Measurements from ENCODE around the gene SPRY2.

The SPRY2 gene

DNA sequence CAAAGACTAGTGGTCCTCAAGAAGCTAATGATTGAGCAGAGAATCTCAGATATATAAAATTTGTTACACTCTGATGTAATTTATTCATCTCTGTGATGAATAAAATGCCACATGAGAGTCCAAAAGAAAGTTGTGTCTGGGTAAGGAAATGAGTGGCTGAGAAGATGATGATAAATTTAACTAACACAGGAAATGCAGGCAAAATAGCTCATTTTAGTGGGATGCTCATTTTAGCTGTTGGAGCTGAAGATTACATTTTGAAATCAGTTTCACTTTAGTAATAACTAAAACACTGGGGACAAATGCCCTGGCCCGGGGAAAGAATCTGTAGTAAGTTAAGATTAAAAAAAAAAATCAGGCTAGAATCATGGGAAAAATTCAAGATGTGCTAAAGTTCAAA is 35.2 kb downstream of the SPRY2 start:
- Histone ChIP-seq H3K9me3 (replicated peaks in 1 of 11) (peaks cover 0 to 16% (median 11%) of the 10 kb centered on the region in 11 experiments; a peak in 15 of 22 replicates), H3K27me3 (no peaks in the 10 kb centered on the region), H3K4me2 (peak overlapping the region; percentile 49 to 80 (median 69); a peak in 21 of 22 replicates), H3K4me1 (peaks cover 29 to 52% (median 44%) of the 10 kb centered on the region in 10 experiments), H3K27ac (peak overlapping the region in 9 of 11 experiments; percentile 2 to 57 (median 45); a peak in 13 of 22 replicates), H4K20me1 (no peaks in the 10 kb centered on the region), H3K4me3 (peak overlapping the region in 8 of 10 experiments; percentile 9 to 57 (median 42); a peak in 8 of 20 replicates), H3K9ac (peak overlapping the region in 9 of 11 experiments; percentile 14 to 52 (median 45); a peak in 13 of 22 replicates), H3K36me3 (no peaks in the 10 kb centered on the region; a peak in 1 of 22 replicates)
- no peak for TF ChIP-seq Cebpa-rat (IDR thresholded peaks at IDR 0.05)

DNA sequence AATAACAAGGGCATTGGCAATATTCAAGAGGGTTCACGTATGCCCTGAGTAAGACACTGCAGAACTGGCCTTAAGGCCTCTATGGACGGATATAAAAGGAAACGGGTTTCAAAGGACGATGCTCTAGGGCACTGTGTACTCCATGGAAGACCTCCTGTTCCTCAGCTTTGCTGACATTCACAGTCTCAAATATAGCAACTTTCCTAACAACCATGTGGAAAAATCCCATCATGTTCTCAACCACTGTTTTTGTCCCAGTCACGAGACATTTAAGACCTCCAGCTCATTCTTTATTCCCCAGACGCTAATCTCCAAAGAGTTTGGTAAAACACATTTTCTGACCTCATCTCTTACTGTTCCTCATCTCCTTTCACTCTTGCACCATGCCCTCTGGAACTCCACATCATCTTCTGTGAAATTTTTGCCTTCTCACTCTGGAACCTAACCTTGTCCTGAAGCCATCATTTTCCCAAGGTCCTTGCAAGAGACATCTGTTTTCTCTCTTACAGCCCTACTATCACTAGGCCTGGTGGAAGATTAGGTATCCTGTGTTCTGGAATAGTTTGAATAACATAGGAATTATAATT is 37.6 kb downstream of the SPRY2 start:
- TF ChIP-seq Cebpa-rat (IDR thresholded peaks at IDR 0.05), result no peak
- Histone ChIP-seq H3K36me3 (no peaks in the 10 kb centered on the region; a peak in 1 of 22 replicates), H3K9ac (no peak overlapping the region), H3K4me3 (no peak overlapping the region), H3K27ac (no peak overlapping the region), H4K20me1 (no peaks in the 10 kb centered on the region), H3K4me2 (no peak overlapping the region), H3K4me1 (peaks cover 30 to 39% (median 35%) of the 10 kb centered on the region in 10 experiments), H3K9me3 (replicated peaks in 1 of 11) (peaks cover 0 to 14% (median 10%) of the 10 kb centered on the region in 11 experiments; a peak in 15 of 22 replicates), H3K27me3 (no peaks in the 10 kb centered on the region)

DNA sequence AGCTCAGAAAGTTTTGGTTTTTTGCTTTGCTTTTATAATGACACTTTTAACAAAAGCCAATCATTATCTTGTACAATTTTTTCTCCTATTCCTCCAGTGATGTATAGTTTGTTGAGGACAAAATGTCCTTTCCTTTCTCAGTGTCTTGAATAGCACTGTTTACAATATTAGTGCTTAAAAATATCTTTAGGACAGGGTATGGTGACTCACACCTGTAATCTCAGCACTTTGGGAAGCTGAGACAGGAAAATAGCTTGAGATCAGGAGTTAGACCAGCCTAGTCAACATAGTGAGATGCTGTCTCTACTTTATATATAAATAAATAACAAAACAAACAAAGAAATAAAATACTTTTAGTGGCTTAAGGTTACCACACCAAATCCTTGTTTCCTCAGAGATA is 41.9 kb downstream of the SPRY2 start:
- peaks cover 0 to 14% (median 10%) of the 10 kb centered on the region in 11 experiments; a peak in 15 of 22 replicates for H3K9me3 ChIP-seq (replicated peaks in 1 of 11)
- H3K4me2 ChIP-seq, result no peak overlapping the region; a peak in 1 of 22 replicates
- no peak overlapping the region for H3K4me3 ChIP-seq
- H3K36me3 ChIP-seq, result no peaks in the 10 kb centered on the region; a peak in 1 of 22 replicates
- no peaks in the 10 kb centered on the region for H4K20me1 ChIP-seq
- no peaks in the 10 kb centered on the region for H3K27me3 ChIP-seq
- TF ChIP-seq Cebpa-rat (IDR thresholded peaks at IDR 0.05), result no peak
- no peak overlapping the region for H3K9ac ChIP-seq
- H3K27ac ChIP-seq, result no peak overlapping the region
- peaks cover 0 to 22% (median 10%) of the 10 kb centered on the region in 10 experiments; a peak in 14 of 20 replicates for H3K4me1 ChIP-seq

DNA sequence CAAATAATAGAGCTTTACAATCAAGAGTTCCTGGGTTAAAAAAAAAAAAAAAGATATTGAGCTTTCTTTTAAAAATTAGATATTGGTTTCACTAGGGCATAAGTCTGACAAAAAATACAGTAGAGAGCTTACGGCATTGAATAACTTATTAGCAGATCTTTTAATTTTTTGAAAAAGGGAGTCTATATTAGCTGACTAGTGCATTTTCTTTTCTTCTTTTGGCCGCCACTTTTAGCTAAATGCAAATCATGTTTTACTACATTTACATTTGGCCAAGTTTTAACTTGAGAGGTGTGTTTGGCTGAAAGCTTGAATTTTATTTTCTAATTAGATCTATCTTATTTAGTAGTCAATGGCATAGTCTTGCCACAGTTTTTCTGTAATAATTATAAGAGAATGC is 43.4 kb downstream of the SPRY2 start:
- Histone ChIP-seq H3K36me3 (no peaks in the 10 kb centered on the region), H3K27ac (no peak overlapping the region), H3K4me3 (no peak overlapping the region), H3K9me3 (replicated peaks in 1 of 11) (peaks cover 0 to under 1% (median 0%) of the 10 kb centered on the region in 11 experiments; a peak in 2 of 22 replicates), H3K9ac (no peak overlapping the region), H3K27me3 (no peaks in the 10 kb centered on the region), H3K4me2 (peak overlapping the region in 8 of 11 experiments; percentile 14 to 62 (median 47); a peak in 10 of 22 replicates), H4K20me1 (no peaks in the 10 kb centered on the region), H3K4me1 (peaks cover 0 to 22% (median 10%) of the 10 kb centered on the region in 10 experiments; a peak in 14 of 20 replicates)
- no peak for TF ChIP-seq Cebpa-rat (IDR thresholded peaks at IDR 0.05)

DNA sequence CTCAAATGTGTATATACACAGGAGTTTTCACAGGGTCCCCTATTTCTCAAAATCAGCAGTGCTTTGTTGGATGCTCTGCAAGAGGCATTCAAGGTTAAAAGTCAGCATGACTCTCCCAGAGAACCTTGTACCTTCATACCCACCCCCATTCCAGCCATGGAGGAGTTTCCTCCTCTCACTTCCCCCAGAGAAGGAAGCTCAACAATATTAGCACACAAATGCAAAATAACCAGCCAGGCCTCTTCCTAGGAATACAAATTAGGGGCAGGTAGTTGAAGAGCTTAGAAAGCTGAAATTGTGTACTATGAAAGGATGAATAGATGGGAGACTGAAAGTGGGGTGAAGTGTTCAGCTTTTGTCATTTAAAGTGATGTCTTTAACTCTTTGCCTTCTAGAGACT is 43.8 kb downstream of the SPRY2 start:
- no peaks in the 10 kb centered on the region for H4K20me1 ChIP-seq
- no peaks in the 10 kb centered on the region for H3K36me3 ChIP-seq
- no peaks in the 10 kb centered on the region for H3K27me3 ChIP-seq
- no peak overlapping the region for H3K9ac ChIP-seq
- TF ChIP-seq Cebpa-rat (IDR thresholded peaks at IDR 0.05), result no peak
- H3K27ac ChIP-seq, result peak overlapping the region in 2 of 11 experiments; percentile 20 to 23; a peak in 1 of 22 replicates
- peaks cover 0 to 22% (median 10%) of the 10 kb centered on the region in 10 experiments; a peak in 14 of 20 replicates for H3K4me1 ChIP-seq
- no peaks in the 10 kb centered on the region for H3K9me3 ChIP-seq (replicated peaks in 1 of 11)
- peak overlapping the region in 9 of 11 experiments; percentile 14 to 62 (median 42); a peak in 14 of 22 replicates for H3K4me2 ChIP-seq
- H3K4me3 ChIP-seq, result no peak overlapping the region

DNA sequence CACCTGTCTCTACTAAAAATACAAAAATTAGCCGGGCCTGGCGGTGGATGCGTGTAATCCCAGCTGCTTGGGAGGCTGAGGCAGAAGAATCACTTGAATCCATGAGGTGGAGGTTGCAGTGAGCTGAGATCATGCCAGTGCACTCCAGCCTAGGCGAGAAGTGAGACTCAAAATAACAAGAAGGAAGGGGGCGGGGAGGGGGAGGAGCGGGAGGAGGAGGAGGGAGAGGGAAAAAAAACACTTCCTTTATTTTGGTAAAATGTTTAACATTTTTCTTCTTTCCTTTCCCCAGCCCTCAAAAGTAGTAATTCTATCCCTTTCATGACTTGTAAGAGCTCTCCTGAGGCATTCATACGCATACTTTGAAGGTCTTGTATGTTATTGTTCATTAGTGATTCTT is 44.3 kb downstream of the SPRY2 start:
- no peaks in the 10 kb centered on the region for H4K20me1 ChIP-seq
- peaks cover 0 to 22% (median 10%) of the 10 kb centered on the region in 10 experiments; a peak in 14 of 20 replicates for H3K4me1 ChIP-seq
- H3K27me3 ChIP-seq, result no peaks in the 10 kb centered on the region
- no peak overlapping the region for H3K4me3 ChIP-seq
- H3K4me2 ChIP-seq, result peak overlapping the region in 9 of 11 experiments; percentile 14 to 62 (median 42); a peak in 11 of 22 replicates
- no peak overlapping the region for H3K9ac ChIP-seq
- peak overlapping the region in 2 of 11 experiments; percentile 20 to 23; a peak in 1 of 22 replicates for H3K27ac ChIP-seq
- no peaks in the 10 kb centered on the region for H3K36me3 ChIP-seq
- TF ChIP-seq Cebpa-rat (IDR thresholded peaks at IDR 0.05), result no peak
- H3K9me3 ChIP-seq (replicated peaks in 1 of 11), result no peaks in the 10 kb centered on the region

DNA sequence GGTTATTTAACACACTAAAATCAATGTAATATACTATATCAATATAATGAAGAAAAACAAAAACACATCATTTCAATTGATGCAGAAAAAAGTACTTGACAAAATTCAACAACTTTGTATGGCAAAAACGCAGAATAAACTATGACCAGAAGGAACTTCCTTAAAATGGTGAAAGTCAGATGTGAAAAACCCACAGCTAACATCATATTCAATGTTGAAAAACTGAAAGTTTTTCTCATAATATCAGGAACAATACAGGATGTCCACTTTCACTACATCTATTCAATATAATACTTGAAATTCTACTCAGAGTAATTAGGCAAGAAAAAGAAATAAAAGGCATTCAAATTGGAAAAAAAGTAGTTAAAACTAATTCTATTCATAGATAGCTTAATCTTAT is 50.3 kb downstream of the SPRY2 start:
- no peak overlapping the region for H3K4me3 ChIP-seq
- H3K36me3 ChIP-seq, result no peaks in the 10 kb centered on the region
- H3K4me1 ChIP-seq, result no peaks in the 10 kb centered on the region
- H3K4me2 ChIP-seq, result no peak overlapping the region
- H3K9me3 ChIP-seq (replicated peaks in 1 of 11), result peaks cover 6 to 15% (median 11%) of the 10 kb centered on the region in 11 experiments
- H3K9ac ChIP-seq, result no peak overlapping the region
- no peaks in the 10 kb centered on the region for H4K20me1 ChIP-seq
- no peaks in the 10 kb centered on the region for H3K27me3 ChIP-seq
- no peak overlapping the region for H3K27ac ChIP-seq
- no peak for TF ChIP-seq Cebpa-rat (IDR thresholded peaks at IDR 0.05)

Measured in BLaER1 treated with 17β-estradiol and CSF1 and Interleukin-3, amounts not matched to agents 10 nM and 100 nM (cell line).